ENCODE measurements around the gene RAB40B. TPM values are rescaled to one million over a fixed set of nuclear protein-coding genes. Genes with fewer than 3 reads are reported as not detected.

RAB40B gene
- total and polyA plus RNA-seq, 2 of the 4 experiments (the other 2 are of a cell fraction): 14.9 to 20.0 TPM

DNA sequence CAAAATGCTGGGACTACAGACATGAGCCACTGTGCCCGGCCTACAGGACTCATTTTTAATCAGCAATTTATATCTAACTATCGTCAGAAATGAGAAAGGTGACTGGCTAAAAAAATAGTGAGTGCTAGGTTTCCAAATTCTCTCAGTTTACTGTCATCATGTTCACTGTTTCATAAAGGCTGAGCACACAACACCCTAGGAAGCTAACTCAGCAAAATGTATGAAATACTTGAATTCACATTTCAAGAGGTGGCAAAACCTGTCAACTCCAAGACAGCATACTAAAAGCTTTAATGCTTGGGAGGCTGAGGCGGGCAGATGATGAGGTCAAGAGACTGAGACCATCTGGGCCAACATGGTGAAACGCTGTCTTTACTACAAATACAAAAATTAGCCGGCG, 67.0 kb downstream of the RAB40B start:
- ATAC-seq (ENCODE audit: low read depth) (no peak), DNase-seq (no peak)
- no peak overlapping the region for H3K18ac ChIP-seq (ENCODE audit: low read depth, low read length)
- H4K8ac ChIP-seq (ENCODE audit: low read depth in 2 of 2, low read length in 2 of 2): no peak overlapping the region
- H3K27ac ChIP-seq (ENCODE audit: insufficient read depth, low read length): no peak overlapping the region
- H3K4me3 ChIP-seq (ENCODE audit: insufficient read depth, low read depth, low read length): no peak overlapping the region
- no peak overlapping the region for H3K56ac ChIP-seq (ENCODE audit: extremely low read depth, insufficient read depth, low read length)
- in situ Hi-C loops (cut with MboI; ENCODE audit: low sequenced_read_pairs) (no loop called here), dilution Hi-C loops (cut with HindIII; ENCODE audit: low sequenced_read_pairs, unreplicated experiment) (no loop called here), intact Hi-C loops (cut with micrococcal nuclease) (no loop called here)
- peaks cover 45 to 79% of the 10 kb centered on the region in 2 experiments for H3K79me1 ChIP-seq (ENCODE audit: low read depth in 1 of 2, low read length in 2 of 2)
- H3K4me2 ChIP-seq (ENCODE audit: low read depth, low read length): no peak overlapping the region
- H3K4ac ChIP-seq (ENCODE audit: low read depth, low read length): no peak overlapping the region
- no peak overlapping the region for H2AFZ ChIP-seq (replicated peaks; ENCODE audit: low read length, poor library complexity)
- H3K23ac ChIP-seq (ENCODE audit: low read depth, low read length): no peak overlapping the region
- peaks cover 69% of the 10 kb centered on the region for H4K20me1 ChIP-seq (ENCODE audit: insufficient read depth, low read length)
- H2BK15ac ChIP-seq (ENCODE audit: low read depth, low read length): no peak overlapping the region
- H2AK9ac ChIP-seq (replicated peaks; ENCODE audit: low read depth, low read length, poor library complexity): no peak overlapping the region
- H2BK20ac ChIP-seq (ENCODE audit: low read depth, low read length): no peak overlapping the region
- H4K91ac ChIP-seq (ENCODE audit: insufficient read depth, low read depth, low read length): no peak overlapping the region
- H2AK5ac ChIP-seq (ENCODE audit: low read depth, low read length): no peak overlapping the region
- peaks cover 47% of the 10 kb centered on the region for H3K36me3 ChIP-seq (ENCODE audit: control insufficient read depth, insufficient read depth, low read length)
- H3K14ac ChIP-seq (replicated peaks; ENCODE audit: low read depth, low read length): no peak overlapping the region
- no peak overlapping the region for H4K5ac ChIP-seq (ENCODE audit: low read depth, low read length)
- peak; percentile 33 for TF ChIP-seq MAFK (IDR thresholded peaks at IDR 0.05; ENCODE audit: low read depth, low read length)
- TF ChIP-seq, protein P1, sequence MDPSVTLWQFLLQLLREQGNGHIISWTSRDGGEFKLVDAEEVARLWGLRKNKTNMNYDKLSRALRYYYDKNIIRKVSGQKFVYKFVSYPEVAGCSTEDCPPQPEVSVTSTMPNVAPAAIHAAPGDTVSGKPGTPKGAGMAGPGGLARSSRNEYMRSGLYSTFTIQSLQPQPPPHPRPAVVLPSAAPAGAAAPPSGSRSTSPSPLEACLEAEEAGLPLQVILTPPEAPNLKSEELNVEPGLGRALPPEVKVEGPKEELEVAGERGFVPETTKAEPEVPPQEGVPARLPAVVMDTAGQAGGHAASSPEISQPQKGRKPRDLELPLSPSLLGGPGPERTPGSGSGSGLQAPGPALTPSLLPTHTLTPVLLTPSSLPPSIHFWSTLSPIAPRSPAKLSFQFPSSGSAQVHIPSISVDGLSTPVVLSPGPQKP (IDR thresholded peaks at IDR 0.05; ENCODE audit: borderline replicate concordance, low read depth, low read length): no peak
- POLR2A ChIA-PET (ENCODE audit: unreplicated experiment): no interaction called here
- H3K9me3 ChIP-seq (ENCODE audit: control insufficient read depth, insufficient read depth, low read length): no peaks in the 10 kb centered on the region
- BruUV-seq (replicated peaks): no TSS peak
- H3K4me1 ChIP-seq (ENCODE audit: control insufficient read depth, insufficient read depth, low read length): no peaks in the 10 kb centered on the region
- no CpG with 5 or more reads among the region's 6 CpGs for WGBS, 2 experiments (ENCODE audit: extremely low coverage in 2 of 2, insufficient read length in 1 of 2)
- no peak overlapping the region for H2BK120ac ChIP-seq (ENCODE audit: low read depth, low read length)
- no peak overlapping the region for H2BK5ac ChIP-seq (ENCODE audit: low read depth, low read length, poor library complexity, severe bottlenecking)
- H3K9me1 ChIP-seq (ENCODE audit: insufficient read depth, low read length): 0 out of 2 replicates have a peak, but pooled peaks cover 7% of the 10 kb centered on the region
- CTCF ChIA-PET: no interaction called here
- no peak overlapping the region for H3K9ac ChIP-seq (ENCODE audit: low read depth, low read length)
- H3K27me3 ChIP-seq (ENCODE audit: control insufficient read depth, insufficient read depth, low read length): no peaks in the 10 kb centered on the region
